Activated CD8-positive, alpha-beta T cell treated with anti-CD3 and anti-CD28 coated beads, Interleukin-2, amount 10 ng/mL, durations not matched to agents 7 days and 5 days (primary cell): ENCODE results near the gene SEC14L2. TPM values are rescaled to one million over a fixed set of nuclear protein-coding genes. Genes with fewer than 3 reads are reported as not detected.

Experiments used
- ATAC-seq: fragments of 150-1000 bp; cut with Tn5 transposase; one replicate; pipeline ENCODE4 v1.10.0; 2021; ENCODE audit warnings: moderate library complexity
- CTCF ChIA-PET: fragments of 350-600 bp; sonication (Branson Sonifier 250); formaldehyde crosslinking; loops from one replicate; lab custom pipeline; 2021; ENCODE audit warnings: antibody characterized with exemption; lab: Charles Lee
- POLR2A ChIA-PET: fragments of 350-600 bp; sonication (Branson Sonifier 250); formaldehyde crosslinking; loops from one replicate; lab custom pipeline; 2021; ENCODE audit warnings: antibody characterized with exemption; lab: Charles Lee
- DNase-seq: peaks from one replicate; pipeline ENCODE4 v3.0.0-alpha.2; 2020
- H3K27ac Mint-ChIP-seq: one replicate; pipeline ENCODE4 v1.8.0; 2021; ENCODE audit warnings: mild to moderate bottlenecking, mixed read lengths
- H3K27me3 Mint-ChIP-seq: one replicate; pipeline ENCODE4 v1.8.0; 2021; ENCODE audit warnings: low read depth, mixed read lengths
- H3K36me3 Mint-ChIP-seq: one replicate; pipeline ENCODE4 v1.8.0; 2021; ENCODE audit warnings: low read depth, mixed read lengths
- H3K4me1 Mint-ChIP-seq: one replicate; pipeline ENCODE4 v1.8.0; 2021; ENCODE audit warnings: low read depth, mixed read lengths
- H3K4me3 Mint-ChIP-seq: one replicate; pipeline ENCODE4 v1.8.0; 2021; ENCODE audit warnings: mild to moderate bottlenecking, mixed read lengths
- H3K9me3 Mint-ChIP-seq: one replicate; pipeline ENCODE4 v1.8.0; 2022; ENCODE audit warnings: mixed read lengths; ENCODE audit not compliant: insufficient read depth
- total RNA-seq, 2 experiments: library from RNA; stranded (reverse); gene quantifications; one replicate each; pipeline ENCODE4 v1.2.3, GENCODE V29; 2021

The SEC14L2 gene
- 10 to 100 TPM in 1 of 2 experiments, 1 to 10 TPM in 1; 9.7 to 13.1 TPM for total RNA-seq

GRCh38 chr22:30396871-30397655 is at the start of gene SEC14L2:
SEC14L2 (plus strand) TSS chr22:30397018; CDS start chr22:30397117, 99 bp downstream.
- H3K4me1 Mint-ChIP-seq = peaks cover 54% of the 10 kb centered on the region
- ChIA-PET POLR2A (interaction anchor here (1.2 to 2.0 kb wide), 6 partner anchors 14 to 40 kb away, joined by 3 to 9 read pairs (median 4); partner anchors contain the start of genes CCDC157, MTFP1 and SF3A1), CTCF (interaction anchor here (0.9 to 17.8 kb wide), 12 partner anchors 9 to 358 kb away, joined by 3 to 346 read pairs (median 4); partner anchors contain the start of genes CASTOR1, MTFP1 and RNF215)
- H3K27me3 Mint-ChIP-seq = no peaks in the 10 kb centered on the region
- peak within 1 kb of the TSS; percentile 90 for H3K4me3 Mint-ChIP-seq
- H3K27ac Mint-ChIP-seq = peak within 1 kb of the TSS; percentile 61
- ATAC-seq = peak; percentile 90
- H3K9me3 Mint-ChIP-seq = no peaks in the 10 kb centered on the region
- peak; percentile 65 for DNase-seq
- H3K36me3 Mint-ChIP-seq = peaks cover 6% of the 10 kb centered on the region

DNA sequence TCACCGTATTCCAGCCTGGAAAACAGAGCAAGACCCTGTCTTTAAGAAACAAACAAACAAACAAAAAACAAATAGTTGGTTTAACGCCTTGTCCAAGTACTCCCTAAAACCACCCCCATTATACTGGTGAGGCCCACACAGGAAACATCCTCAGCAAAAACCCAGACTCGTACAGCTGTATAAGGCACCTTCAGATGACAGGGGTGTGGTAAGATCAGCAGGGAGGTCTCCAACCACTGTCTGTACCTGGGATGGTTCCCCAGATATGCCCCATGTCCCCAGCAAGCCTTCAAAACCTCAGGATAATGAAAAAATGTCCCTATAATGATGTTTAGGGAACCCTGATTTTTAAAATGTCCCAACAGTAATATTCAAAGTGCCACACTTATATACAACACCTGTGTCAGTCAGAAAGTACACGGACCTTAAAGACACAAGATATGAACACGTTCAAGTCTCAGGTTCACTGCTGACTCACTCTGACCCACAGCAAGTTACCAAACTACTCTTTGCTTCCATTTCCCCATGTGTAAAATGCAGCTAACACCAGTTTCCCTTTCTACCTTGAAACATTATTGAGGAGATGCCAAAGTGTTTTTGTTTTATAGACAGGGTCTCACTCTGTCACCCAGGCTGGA is 49.4 kb upstream of the SEC14L2 start:
- POLR2A ChIA-PET = interaction anchor here (0.7 to 1.9 kb wide), 3 partner anchors 9 to 21 kb away, joined by 3 to 6 read pairs (median 5); partner anchors contain the start of genes SF3A1 and TBC1D10A
- Mint-ChIP-seq H3K36me3 (peaks cover 80% of the 10 kb centered on the region), H3K27me3 (no peaks in the 10 kb centered on the region), H3K27ac (peak overlapping the region; percentile 52), H3K4me3 (no peak overlapping the region), H3K9me3 (no peaks in the 10 kb centered on the region), H3K4me1 (peaks cover 23% of the 10 kb centered on the region)
- DNase-seq = no peak
- peak; percentile 8 for ATAC-seq
- CTCF ChIA-PET = interaction anchor here (0.7 to 1.6 kb wide), 4 partner anchors 11 to 342 kb away, joined by 3 to 6 read pairs (median 4); no protein-coding TSS in a partner anchor

GRCh38 chr22:30348404-30348803 is 48.4 kb upstream of the SEC14L2 start:
- ChIA-PET POLR2A (interaction anchor here (0.7 to 1.9 kb wide), 4 partner anchors 8 to 795 kb away, joined by 3 to 6 read pairs (median 4); partner anchors contain the start of genes SF3A1, TBC1D10A and THOC5), CTCF (interaction anchor here (1.2 to 1.6 kb wide), 2 partner anchors 10 to 61 kb away, joined by 3 to 6 read pairs; no protein-coding TSS in a partner anchor)
- Mint-ChIP-seq H3K27ac (peak overlapping the region; percentile 50), H3K36me3 (peaks cover 78% of the 10 kb centered on the region), H3K4me1 (peaks cover 30% of the 10 kb centered on the region), H3K4me3 (no peak overlapping the region), H3K9me3 (no peaks in the 10 kb centered on the region), H3K27me3 (no peaks in the 10 kb centered on the region)
- ATAC-seq (no peak), DNase-seq (no peak)

GRCh38 chr22:30348809-30349208 is 48.0 kb upstream of the SEC14L2 start:
- peak overlapping the region; percentile 50 for H3K27ac Mint-ChIP-seq

DNA sequence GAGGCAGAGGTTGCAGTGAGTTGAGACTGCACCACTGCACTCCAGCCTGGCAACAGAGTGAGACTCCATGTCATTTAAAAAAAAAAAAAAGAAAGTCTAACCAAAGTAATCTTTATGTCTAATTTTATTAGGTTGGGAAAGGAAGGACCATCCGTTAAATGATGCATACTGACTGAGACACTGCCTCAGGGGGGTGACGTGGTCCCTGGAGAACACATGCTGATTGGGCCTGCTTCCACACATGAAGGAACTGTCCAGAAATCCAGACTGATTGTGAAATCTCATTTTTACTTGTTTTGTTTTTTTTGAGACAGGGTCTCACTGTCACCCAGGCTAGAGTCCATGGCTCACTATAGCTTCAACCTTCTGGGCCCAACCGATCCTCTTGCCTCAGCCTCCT is 45.6 kb upstream of the SEC14L2 start:
- Mint-ChIP-seq H3K4me3 (no peak overlapping the region), H3K9me3 (no peaks in the 10 kb centered on the region), H3K27ac (no peak overlapping the region), H3K27me3 (no peaks in the 10 kb centered on the region), H3K36me3 (peaks cover 73% of the 10 kb centered on the region), H3K4me1 (peaks cover 54% of the 10 kb centered on the region)
- DNase-seq = no peak
- ChIA-PET CTCF (no interaction called here), POLR2A (interaction anchor here (0.6 to 1.2 kb wide), 2 partner anchors 62 to 286 kb away, joined by 3 to 5 read pairs; partner anchors contain the start of gene CASTOR1)
- ATAC-seq = no peak

More at GRCh38 chr22:30348809-30349208, 48.0 kb upstream of the SEC14L2 start:
- no peak for ATAC-seq
- Mint-ChIP-seq H3K4me1 (peaks cover 34% of the 10 kb centered on the region), H3K9me3 (no peaks in the 10 kb centered on the region), H3K4me3 (no peak overlapping the region), H3K27me3 (no peaks in the 10 kb centered on the region), H3K36me3 (peaks cover 78% of the 10 kb centered on the region)
- CTCF ChIA-PET = interaction anchor here (1.2 to 1.6 kb wide), 2 partner anchors 10 to 61 kb away, joined by 3 to 6 read pairs; no protein-coding TSS in a partner anchor
- POLR2A ChIA-PET = interaction anchor here (1.1 to 1.3 kb wide), 2 partner anchors 9 to 16 kb away, joined by 3 to 4 read pairs; no protein-coding TSS in a partner anchor
- DNase-seq = no peak

DNA sequence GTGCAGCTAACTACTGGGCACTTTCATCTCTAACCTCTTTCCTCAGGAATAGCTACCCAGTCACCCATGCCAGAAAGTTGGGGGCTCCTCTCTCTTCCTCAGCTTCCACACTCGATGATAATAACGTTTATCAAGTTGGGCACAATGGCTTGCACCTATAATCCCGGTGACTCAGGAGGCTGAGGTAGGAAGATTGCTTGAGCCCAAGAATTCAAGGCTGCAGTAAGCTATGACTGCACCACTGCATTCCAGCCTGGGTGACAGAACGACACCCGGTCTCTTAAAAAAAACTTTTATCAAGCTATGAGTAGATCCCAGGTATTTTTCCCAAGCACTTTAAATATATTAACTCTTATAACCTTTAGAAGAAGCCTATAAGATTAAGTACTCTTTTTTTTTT is 42.2 kb upstream of the SEC14L2 start:
- Mint-ChIP-seq H3K27ac (peak overlapping the region; percentile 33), H3K4me3 (no peak overlapping the region), H3K4me1 (peaks cover 48% of the 10 kb centered on the region), H3K9me3 (no peaks in the 10 kb centered on the region), H3K27me3 (no peaks in the 10 kb centered on the region), H3K36me3 (peaks cover 55% of the 10 kb centered on the region)
- ATAC-seq (no peak), DNase-seq (no peak)
- POLR2A ChIA-PET = interaction anchor here (0.6 to 1.1 kb wide), 3 partner anchors 9 to 685 kb away, joined by 3 to 5 read pairs (median 3); no protein-coding TSS in a partner anchor
- CTCF ChIA-PET = interaction anchor here (0.9 to 5.0 kb wide), 2 partner anchors 66 to 73 kb away, joined by 3 to 49 read pairs; partner anchors contain the start of gene CASTOR1

DNA sequence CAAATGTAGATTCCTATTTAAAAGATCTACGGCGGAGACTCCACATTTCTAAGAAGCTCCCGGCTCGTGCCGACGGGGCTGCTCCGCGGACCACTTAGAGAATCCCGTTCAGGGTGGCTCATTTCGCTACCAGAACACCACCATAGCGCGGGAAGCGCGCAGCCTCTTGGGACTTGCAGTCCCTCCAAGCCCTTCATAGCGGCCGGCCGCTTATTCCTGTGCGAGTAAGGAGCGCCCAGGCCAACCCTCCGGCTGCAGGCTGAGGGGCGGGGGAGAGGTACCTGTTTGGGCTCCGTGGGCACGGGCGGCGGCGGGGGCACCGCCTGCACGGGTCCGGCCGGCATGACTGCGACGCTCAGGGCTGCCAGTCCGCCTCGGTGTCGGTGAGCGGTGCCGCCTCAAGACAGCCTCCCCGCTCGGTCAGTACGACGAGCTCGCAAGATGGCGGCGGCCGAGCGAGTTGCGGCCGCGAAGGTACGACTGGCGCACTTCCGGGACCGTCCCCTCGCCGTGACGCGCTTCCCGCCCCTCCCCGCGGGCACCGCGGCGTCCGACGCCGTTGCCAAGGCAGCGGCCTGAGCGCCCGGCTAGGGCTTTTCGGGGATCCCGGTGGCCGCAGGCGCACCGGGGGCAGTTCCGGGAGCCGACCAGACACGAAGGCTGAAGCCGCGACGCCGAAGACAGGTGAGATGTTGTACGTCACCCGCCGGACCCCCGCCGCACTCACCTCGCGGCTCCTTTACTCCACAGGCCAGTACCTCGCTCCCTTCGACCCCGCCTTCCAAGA is 40.2 kb upstream of the SEC14L2 start, which contains the start of the genes CCDC157 and SF3A1:
TSS of gene CCDC157 (plus strand) at position 559 of the 787 bp plus-strand sequence. CDS start 8,994 bp downstream, outside the sequence.
TSS of gene SF3A1 (minus strand) at position 446 of the 787 bp plus-strand sequence. CDS start at position 344, 102 bp downstream.
- ChIA-PET POLR2A (interaction anchor here (0.6 to 2.4 kb wide), 27 partner anchors 9 to 803 kb away, joined by 3 to 36 read pairs (median 4); partner anchors contain the start of genes CASTOR1, SEC14L2, TBC1D10A and THOC5), CTCF (interaction anchor here (0.6 to 5.0 kb wide), 10 partner anchors 29 to 93 kb away, joined by 3 to 49 read pairs (median 4); partner anchors contain the start of genes CASTOR1 and RNF215)
- ATAC-seq (peak; percentile 90), DNase-seq (peak; percentile 93)
- Mint-ChIP-seq H3K9me3 (no peaks in the 10 kb centered on the region), H3K27ac (peak within 1 kb of the TSS; percentile 91), H3K27me3 (no peaks in the 10 kb centered on the region), H3K4me1 (peaks cover 46% of the 10 kb centered on the region), H3K4me3 (peak within 1 kb of the TSS; percentile 97), H3K36me3 (peaks cover 37% of the 10 kb centered on the region)

GRCh38 chr22:30357236-30357570 is 39.6 kb upstream of the SEC14L2 start:
- peak overlapping the region; percentile 85 for H3K27ac Mint-ChIP-seq
- peak overlapping the region; percentile 97 for H3K4me3 Mint-ChIP-seq
- peaks cover 51% of the 10 kb centered on the region for H3K4me1 Mint-ChIP-seq
- ChIA-PET POLR2A (interaction anchor here (0.6 to 2.4 kb wide), 19 partner anchors 8 to 559 kb away, joined by 3 to 36 read pairs (median 5); partner anchors contain the start of genes CASTOR1, SEC14L2 and TBC1D10A), CTCF (interaction anchor here (0.6 to 5.0 kb wide), 9 partner anchors 28 to 94 kb away, joined by 3 to 49 read pairs (median 4); partner anchors contain the start of genes CASTOR1 and RNF215)
- no peaks in the 10 kb centered on the region for H3K9me3 Mint-ChIP-seq
- no peak for DNase-seq
- H3K27me3 Mint-ChIP-seq = no peaks in the 10 kb centered on the region
- peak; percentile 13 for ATAC-seq
- H3K36me3 Mint-ChIP-seq = peaks cover 31% of the 10 kb centered on the region

GRCh38 chr22:30357650-30358215 is 39.1 kb upstream of the SEC14L2 start:
- H3K36me3 Mint-ChIP-seq = peaks cover 26% of the 10 kb centered on the region
- CTCF ChIA-PET = interaction anchor here (0.8 to 2.1 kb wide), 5 partner anchors 11 to 94 kb away, joined by 3 to 19 read pairs (median 4); no protein-coding TSS in a partner anchor
- H3K27me3 Mint-ChIP-seq = no peaks in the 10 kb centered on the region
- DNase-seq (no peak), ATAC-seq (no peak)
- no peaks in the 10 kb centered on the region for H3K9me3 Mint-ChIP-seq
- peak overlapping the region; percentile 9 for H3K27ac Mint-ChIP-seq
- H3K4me3 Mint-ChIP-seq = peak overlapping the region; percentile 97
- POLR2A ChIA-PET = interaction anchor here (1.0 to 2.4 kb wide), 9 partner anchors 11 to 67 kb away, joined by 3 to 36 read pairs (median 7); partner anchors contain the start of genes CASTOR1 and TBC1D10A
- peaks cover 53% of the 10 kb centered on the region for H3K4me1 Mint-ChIP-seq
